Stimulated activated CD4-positive, alpha-beta T cell treated with anti-CD3 and anti-CD28 coated beads, Interleukin-1b, Interleukin-23, amount 100 ng/mL, for 48 hours (primary cell): ENCODE results near the gene ZNF691.
"Not testable (repeated sequence)": the region's sequence is repeated elsewhere in the genome, so short reads cannot be mapped to it uniquely, and the experiment has no call there.

Experiments
- DNase-seq: peaks from one replicate; pipeline ENCODE4 v3.0.0-alpha.2; 2020

The ZNF691 gene

GRCh38 chr1:42861014-42861399 is 14.6 kb downstream of the ZNF691 start:
- no peak for DNase-seq

GRCh38 chr1:42866549-42866948 is 20.1 kb downstream of the ZNF691 start:
- no peak for DNase-seq

GRCh38 chr1:42868466-42868865 is 22.1 kb downstream of the ZNF691 start:
- DNase-seq = not testable (repeated sequence)

GRCh38 chr1:42869254-42869653 is 22.8 kb downstream of the ZNF691 start:
- DNase-seq = not testable (repeated sequence)

GRCh38 chr1:42869751-42870150 is 23.3 kb downstream of the ZNF691 start:
- not testable (repeated sequence) for DNase-seq

GRCh38 chr1:42873108-42873507 is 26.7 kb downstream of the ZNF691 start:
- not testable (repeated sequence) for DNase-seq

- no peak for DNase-seq
These were observed 27.3 kb downstream of the ZNF691 start for GRCh38 chr1:42873670-42874069.

- DNase-seq = no peak
These were observed 29.6 kb downstream of the ZNF691 start for GRCh38 chr1:42876009-42876408.

GRCh38 chr1:42877380-42877779 is 31.0 kb downstream of the ZNF691 start:
- DNase-seq = no peak

GRCh38 chr1:42880384-42880783 is 34.0 kb downstream of the ZNF691 start:
- no peak for DNase-seq

GRCh38 chr1:42886046-42886739 is 39.8 kb downstream of the ZNF691 start:
- DNase-seq = no peak

GRCh38 chr1:42886800-42887199 is 40.4 kb downstream of the ZNF691 start:
- no peak for DNase-seq

- DNase-seq = no peak
These were observed 41.0 kb downstream of the ZNF691 start for GRCh38 chr1:42887366-42887765.

- DNase-seq = no peak
These were observed 41.7 kb downstream of the ZNF691 start for GRCh38 chr1:42888013-42888633.

GRCh38 chr1:42889264-42889663 is 42.9 kb downstream of the ZNF691 start:
- no peak for DNase-seq

- DNase-seq = no peak
These were observed 45.2 kb downstream of the ZNF691 start for GRCh38 chr1:42891465-42892138.

- not testable (repeated sequence) for DNase-seq
These were observed 53.5 kb downstream of the ZNF691 start for GRCh38 chr1:42899960-42900359.
